Measurements from ENCODE around the gene SPCS3. TPM values are rescaled to one million over a fixed set of nuclear protein-coding genes. Genes with fewer than 3 reads are reported as not detected.
"Not testable (repeated sequence)": the region's sequence is repeated elsewhere in the genome, so short reads cannot be mapped to it uniquely, and the experiment has no call there.

The SPCS3 gene
- total RNA-seq, 2 experiments from 2014 or later, result 176 to 186 TPM

GRCh38 chr4:176340871-176341685 is 21.3 kb downstream of the SPCS3 start:
- ChIA-PET POLR2A (no interaction called here), CTCF (interaction anchor here (0.7 to 2.2 kb wide), 8 partner anchors 9 to 826 kb away, joined by 3 to 6 read pairs (median 3); no protein-coding TSS in a partner anchor)

- ChIA-PET POLR2A (no interaction called here), CTCF (interaction anchor here (0.6 to 2.2 kb wide), 2 partner anchors 15 to 380 kb away, joined by 3 to 6 read pairs; no protein-coding TSS in a partner anchor)
Observed at GRCh38 chr4:176342384-176342783, 22.6 kb downstream of the SPCS3 start.

- ChIA-PET POLR2A (no interaction called here), CTCF (no interaction called here)
Observed at GRCh38 chr4:176343286-176343685, 23.5 kb downstream of the SPCS3 start.

GRCh38 chr4:176345346-176345745 is 25.6 kb downstream of the SPCS3 start:
- CTCF ChIA-PET, POLR2A ChIA-PET: not testable (repeated sequence)

GRCh38 chr4:176346836-176347235 is 27.1 kb downstream of the SPCS3 start:
- POLR2A ChIA-PET, CTCF ChIA-PET: not testable (repeated sequence)

- ChIA-PET POLR2A (no interaction called here), CTCF (no interaction called here)
Observed at GRCh38 chr4:176350671-176351070, 30.9 kb downstream of the SPCS3 start.

- ChIA-PET CTCF (no interaction called here), POLR2A (no interaction called here)
Observed at GRCh38 chr4:176354884-176355283, 35.1 kb downstream of the SPCS3 start.

- ChIA-PET CTCF (no interaction called here), POLR2A (no interaction called here)
Observed at GRCh38 chr4:176357359-176358082, 37.8 kb downstream of the SPCS3 start.

GRCh38 chr4:176358083-176358469 is 38.3 kb downstream of the SPCS3 start:
- CTCF ChIA-PET, result no interaction called here
- POLR2A ChIA-PET, result no interaction called here

GRCh38 chr4:176359590-176359989 is 39.8 kb downstream of the SPCS3 start:
- ChIA-PET POLR2A (no interaction called here), CTCF (no interaction called here)

GRCh38 chr4:176360446-176360845 is 40.7 kb downstream of the SPCS3 start:
- POLR2A ChIA-PET, result no interaction called here
- CTCF ChIA-PET, result no interaction called here

GRCh38 chr4:176363072-176363471 is 43.3 kb downstream of the SPCS3 start:
- ChIA-PET POLR2A (no interaction called here), CTCF (no interaction called here)

GRCh38 chr4:176367771-176368465 is 48.2 kb downstream of the SPCS3 start:
- ChIA-PET POLR2A (no interaction called here), CTCF (no interaction called here)

- POLR2A ChIA-PET, result no interaction called here
- CTCF ChIA-PET, result no interaction called here
Observed at GRCh38 chr4:176376032-176376614, 56.4 kb downstream of the SPCS3 start.

GRCh38 chr4:176377780-176378179 is 58.0 kb downstream of the SPCS3 start:
- ChIA-PET CTCF (interaction anchor here (2.2 kb wide), 1 partner anchor 669 kb away, joined by 6 read pairs; no protein-coding TSS in a partner anchor), POLR2A (no interaction called here)

- CTCF ChIA-PET, result no interaction called here
Observed at GRCh38 chr4:176380352-176381157, 60.8 kb downstream of the SPCS3 start.

More at GRCh38 chr4:176380352-176381157, 60.8 kb downstream of the SPCS3 start:
- POLR2A ChIA-PET, result no interaction called here
